ENCODE measurements around the gene RGS11.

The RGS11 gene

GRCh38 chr16:269061-269796, 6.5 kb downstream of the RGS11 start:
- TF ChIP-seq TAF1 (IDR thresholded peaks at IDR 0.05; ENCODE audit: borderline replicate concordance, insufficient read depth, low read length) (no peak), FOXP2 (optimal IDR thresholded peaks at IDR 0.05; ENCODE audit: borderline replicate concordance, extremely low read depth, extremely low read length, insufficient read depth) (no peak), REST (IDR thresholded peaks at IDR 0.05; ENCODE audit: insufficient read depth in 1 of 2, low read depth in 2 of 2, low read length in 2 of 2) (no peak), SIN3A (IDR thresholded peaks at IDR 0.05; ENCODE audit: borderline replicate concordance, insufficient read depth, low read length) (no peak), POLR2AphosphoS5 (IDR thresholded peaks at IDR 0.05; ENCODE audit: low read depth, low read length) (no peak)

GRCh38 chr16:268141-269053, 7.3 kb downstream of the RGS11 start:
- no peak for TF ChIP-seq TAF1 (IDR thresholded peaks at IDR 0.05; ENCODE audit: borderline replicate concordance, insufficient read depth, low read length)

- no peak for TF ChIP-seq SIN3A (IDR thresholded peaks at IDR 0.05; ENCODE audit: borderline replicate concordance, insufficient read depth, low read length)
- no peak for TF ChIP-seq REST (IDR thresholded peaks at IDR 0.05; ENCODE audit: insufficient read depth in 1 of 2, low read depth in 2 of 2, low read length in 2 of 2)
- no peak for TF ChIP-seq TAF1 (IDR thresholded peaks at IDR 0.05; ENCODE audit: borderline replicate concordance, insufficient read depth, low read length)
These were observed 9.2 kb downstream of the RGS11 start for GRCh38 chr16:266258-267164.

- no peak for TF ChIP-seq TAF1 (IDR thresholded peaks at IDR 0.05; ENCODE audit: borderline replicate concordance, insufficient read depth, low read length)
- TF ChIP-seq REST (IDR thresholded peaks at IDR 0.05; ENCODE audit: insufficient read depth in 1 of 2, low read depth in 2 of 2, low read length in 2 of 2), result no peak
- no peak for TF ChIP-seq SIN3A (IDR thresholded peaks at IDR 0.05; ENCODE audit: borderline replicate concordance, insufficient read depth, low read length)
- TF ChIP-seq POLR2AphosphoS5 (IDR thresholded peaks at IDR 0.05; ENCODE audit: low read depth, low read length), result no peak
- TF ChIP-seq FOXP2 (optimal IDR thresholded peaks at IDR 0.05; ENCODE audit: borderline replicate concordance, extremely low read depth, extremely low read length, insufficient read depth), result no peak
These were observed 10.0 kb downstream of the RGS11 start for GRCh38 chr16:265711-266110.

DNA sequence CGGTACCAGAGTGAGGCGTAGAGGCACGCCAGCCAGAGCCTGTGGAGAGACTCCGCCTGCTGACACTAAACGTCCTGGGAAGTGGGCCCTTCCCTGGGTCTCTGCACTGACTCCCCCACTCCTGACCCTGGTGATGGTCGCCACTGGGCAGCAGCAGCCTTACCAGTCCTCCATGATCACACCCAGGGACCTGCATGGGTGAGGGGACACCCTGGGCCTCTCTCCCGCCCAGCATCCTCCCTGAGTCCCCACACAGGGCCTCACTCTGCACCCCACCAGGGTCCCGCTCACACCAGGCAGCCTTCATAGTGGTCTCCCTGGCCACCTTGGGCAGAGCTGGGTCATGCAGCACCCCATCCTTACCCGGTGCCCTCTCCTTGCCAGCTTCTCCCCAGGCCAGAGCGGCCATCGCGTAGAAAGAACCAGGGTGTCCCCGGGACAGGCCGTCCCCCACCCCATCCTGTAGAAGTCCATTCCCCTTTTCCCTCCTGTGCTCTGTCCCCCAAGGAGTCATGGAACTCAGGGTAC, 10.7 kb downstream of the RGS11 start:
- TF ChIP-seq SIN3A (IDR thresholded peaks at IDR 0.05; ENCODE audit: borderline replicate concordance, insufficient read depth, low read length), result no peak

Measured in PFSK-1 (cell line).